GM23338 (cell line): ENCODE measurements around the gene NRGN. TPM values are rescaled to one million over a fixed set of nuclear protein-coding genes. Genes with fewer than 3 reads are reported as not detected.

ENCODE experiments used
- ATAC-seq: fragments of 200-7000 bp; cut with Tn5 transposase; 3 replicates; pipeline ENCODE4 v1.9.1; 2020
- DNase-seq: peaks from one replicate; pipeline ENCODE4 v3.0.0-alpha.2; 2015; ENCODE audit warnings: low spot score
- H2AFZ ChIP-seq: fragments of 200-600 bp; sonication (generic); 2 replicates; pipeline ENCODE4 v1.8.0; 2016; ENCODE audit warnings: antibody characterized with exemption, mild to moderate bottlenecking, moderate library complexity
- H3F3A ChIP-seq: fragments of 200-600 bp; sonication (generic); replicated peaks from 2 replicates; pipeline ENCODE4 v1.8.0; 2017; ENCODE audit warnings: antibody characterized with exemption, mixed run types, low read depth
- H3K27ac ChIP-seq: fragments of 200-600 bp; sonication (generic); 2 replicates; pipeline ENCODE4 v1.6.1; 2016; ENCODE audit warnings: low read depth
- H3K27me3 ChIP-seq: fragments of 200-600 bp; sonication (generic); 2 replicates; pipeline ENCODE4 v1.8.0; 2016; ENCODE audit warnings: mild to moderate bottlenecking, mixed run types, moderate library complexity; ENCODE audit not compliant: insufficient read depth
- H3K36me3 ChIP-seq: fragments of 200-600 bp; sonication (generic); 2 replicates; pipeline ENCODE4 v1.8.0; 2016; ENCODE audit warnings: mild to moderate bottlenecking; ENCODE audit not compliant: insufficient read depth
- H3K4me1 ChIP-seq: fragments of 200-600 bp; sonication (generic); 2 replicates; pipeline ENCODE4 v1.8.0; 2016; ENCODE audit warnings: mild to moderate bottlenecking, moderate library complexity; ENCODE audit not compliant: insufficient read depth
- H3K4me2 ChIP-seq: fragments of 200-600 bp; sonication (generic); 2 replicates; pipeline ENCODE4 v1.7.1; 2017; ENCODE audit warnings: mixed run types
- H3K4me3 ChIP-seq: fragments of 200-600 bp; sonication (generic); 2 replicates; pipeline ENCODE4 v1.6.1; 2016; ENCODE audit warnings: mixed run types
- H3K79me2 ChIP-seq: fragments of 200-600 bp; sonication (generic); replicated peaks from 2 replicates; pipeline ENCODE4 v1.8.0; 2017; ENCODE audit warnings: mild to moderate bottlenecking; ENCODE audit not compliant: insufficient read depth
- H3K9me2 ChIP-seq: fragments of 200-600 bp; sonication (generic); 2 replicates; pipeline ENCODE4 v1.8.0; 2017; ENCODE audit not compliant: insufficient read depth
- H4K20me1 ChIP-seq: fragments of 200-600 bp; sonication (generic); replicated peaks from 2 replicates; pipeline ENCODE4 v1.8.0; 2017; ENCODE audit warnings: mild to moderate bottlenecking; ENCODE audit not compliant: insufficient read depth
- H3K27ac Mint-ChIP-seq: 2 replicates; pipeline ENCODE4 v1.8.0; 2020; ENCODE audit warnings: inconsistent platforms, mild to moderate bottlenecking, moderate library complexity, mixed read lengths
- H3K27me3 Mint-ChIP-seq: 3 replicates; pipeline ENCODE4 v1.8.0; 2022; ENCODE audit warnings: low read depth, mild to moderate bottlenecking, moderate library complexity, mixed read lengths, inconsistent platforms; ENCODE audit not compliant: insufficient read depth, poor library complexity
- H3K36me3 Mint-ChIP-seq: 3 replicates; pipeline ENCODE4 v1.8.0; 2021; ENCODE audit warnings: low read depth, mild to moderate bottlenecking, inconsistent platforms, moderate library complexity, mixed read lengths
- H3K4me1 Mint-ChIP-seq: 3 replicates; pipeline ENCODE4 v1.8.0; 2020; ENCODE audit warnings: mild to moderate bottlenecking, inconsistent platforms, mixed read lengths
- H3K4me3 Mint-ChIP-seq: 3 replicates; pipeline ENCODE4 v1.8.0; 2021; ENCODE audit warnings: moderate library complexity, mild to moderate bottlenecking, inconsistent platforms, mixed read lengths
- H3K9me3 Mint-ChIP-seq: 3 replicates; pipeline ENCODE4 v1.8.0; 2020; ENCODE audit warnings: moderate library complexity, mild to moderate bottlenecking, inconsistent platforms, mixed read lengths
- CREB1 ChIP-seq: fragments of 250-450 bp; sonication (Bioruptor Pico); IDR thresholded peaks from 2 replicates; pipeline ENCODE4 v1.5.0; 2020; ENCODE audit warnings: low read depth, mild to moderate bottlenecking, moderate library complexity
- EZH2 ChIP-seq: fragments of 200-600 bp; sonication (generic); IDR thresholded peaks from one replicate; pipeline ENCODE4 v1.8.0; 2017; ENCODE audit warnings: antibody characterized with exemption, mild to moderate bottlenecking, low read depth; ENCODE audit not compliant: unreplicated experiment
- NANOG ChIP-seq: IDR thresholded peaks from 2 replicates; pipeline ENCODE4 v1.6.1; 2016; ENCODE audit warnings: antibody characterized with exemption, borderline replicate concordance
- POLR2AphosphoS5 ChIP-seq: IDR thresholded peaks from 2 replicates; pipeline ENCODE4 v1.6.1; 2016; ENCODE audit warnings: antibody characterized with exemption, low read depth
- REST ChIP-seq: IDR thresholded peaks from one replicate; pipeline ENCODE4 v1.6.1; 2018; ENCODE audit warnings: antibody characterized with exemption; ENCODE audit not compliant: unreplicated experiment
- ZNF114 ChIP-seq: fragments of 250-450 bp; sonication (Bioruptor Pico); IDR thresholded peaks from 2 replicates; pipeline ENCODE4 v1.5.0; 2020; ENCODE audit warnings: mild to moderate bottlenecking, moderate library complexity
- ZNF331 ChIP-seq: fragments of 250-450 bp; sonication (Bioruptor Pico); IDR thresholded peaks from 2 replicates; pipeline ENCODE4 v1.5.0; 2020; ENCODE audit warnings: low read depth, mild to moderate bottlenecking, moderate library complexity
- polyA plus RNA-seq: library from polyadenylated mRNA; unstranded; fragments of >200 nt; fragmentation: Nextera tagmentation; extraction: Ambion mirVana; gene quantifications from 2 replicates; pipeline ENCODE4 v1.2.1, GENCODE V29; 2016
- total RNA-seq: library from RNA; depleted of rRNA; stranded (reverse); fragments of >200 nt; shearing (Covaris generic); gene quantifications from 2 replicates; pipeline ENCODE4 v1.2.3, GENCODE V29; 2014
- TF ChIP-seq, protein P1 (sequence below): IDR thresholded peaks from 2 replicates; pipeline ENCODE4 v1.6.1; 2016; ENCODE audit warnings: antibody characterized with exemption
- TF ChIP-seq, protein P2 (sequence below), 2 experiments: fragments of 200-600 bp in 1 of 2; sonication (generic) in 1 of 2; conservative IDR thresholded peaks; 2 replicates each; pipeline versions ENCODE4 v1.5.1 to v1.6.1; 2016 to 2017; ENCODE audit warnings: antibody characterized with exemption in 2 of 2, low read depth in 2 of 2, mild to moderate bottlenecking in 2 of 2, moderate library complexity in 1 of 2

Gene NRGN
- total and polyA plus RNA-seq, 2 experiments from 2014 or later = 0.24 to 0.61 TPM

GRCh38 chr11:124791626-124792341, 52.0 kb downstream of the NRGN start:
- H3K4me1 Mint-ChIP-seq = peaks cover 53% of the 10 kb centered on the region
- no peaks in the 10 kb centered on the region for H3K9me3 Mint-ChIP-seq
- TF ChIP-seq ZNF331 (no peak), ZNF114 (CRISPR knock-in tag) (no peak), REST (no peak), EZH2 (no peak), NANOG (no peak), CREB1 (no peak), POLR2AphosphoS5 (no peak)
- TF ChIP-seq, protein P1, sequence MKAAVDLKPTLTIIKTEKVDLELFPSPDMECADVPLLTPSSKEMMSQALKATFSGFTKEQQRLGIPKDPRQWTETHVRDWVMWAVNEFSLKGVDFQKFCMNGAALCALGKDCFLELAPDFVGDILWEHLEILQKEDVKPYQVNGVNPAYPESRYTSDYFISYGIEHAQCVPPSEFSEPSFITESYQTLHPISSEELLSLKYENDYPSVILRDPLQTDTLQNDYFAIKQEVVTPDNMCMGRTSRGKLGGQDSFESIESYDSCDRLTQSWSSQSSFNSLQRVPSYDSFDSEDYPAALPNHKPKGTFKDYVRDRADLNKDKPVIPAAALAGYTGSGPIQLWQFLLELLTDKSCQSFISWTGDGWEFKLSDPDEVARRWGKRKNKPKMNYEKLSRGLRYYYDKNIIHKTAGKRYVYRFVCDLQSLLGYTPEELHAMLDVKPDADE = no peak
- TF ChIP-seq, protein P2, sequence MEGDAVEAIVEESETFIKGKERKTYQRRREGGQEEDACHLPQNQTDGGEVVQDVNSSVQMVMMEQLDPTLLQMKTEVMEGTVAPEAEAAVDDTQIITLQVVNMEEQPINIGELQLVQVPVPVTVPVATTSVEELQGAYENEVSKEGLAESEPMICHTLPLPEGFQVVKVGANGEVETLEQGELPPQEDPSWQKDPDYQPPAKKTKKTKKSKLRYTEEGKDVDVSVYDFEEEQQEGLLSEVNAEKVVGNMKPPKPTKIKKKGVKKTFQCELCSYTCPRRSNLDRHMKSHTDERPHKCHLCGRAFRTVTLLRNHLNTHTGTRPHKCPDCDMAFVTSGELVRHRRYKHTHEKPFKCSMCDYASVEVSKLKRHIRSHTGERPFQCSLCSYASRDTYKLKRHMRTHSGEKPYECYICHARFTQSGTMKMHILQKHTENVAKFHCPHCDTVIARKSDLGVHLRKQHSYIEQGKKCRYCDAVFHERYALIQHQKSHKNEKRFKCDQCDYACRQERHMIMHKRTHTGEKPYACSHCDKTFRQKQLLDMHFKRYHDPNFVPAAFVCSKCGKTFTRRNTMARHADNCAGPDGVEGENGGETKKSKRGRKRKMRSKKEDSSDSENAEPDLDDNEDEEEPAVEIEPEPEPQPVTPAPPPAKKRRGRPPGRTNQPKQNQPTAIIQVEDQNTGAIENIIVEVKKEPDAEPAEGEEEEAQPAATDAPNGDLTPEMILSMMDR (conservative IDR thresholded peaks at IDR 0.05; ENCODE audit: low read depth in 2 of 2) = no peak
- no peaks in the 10 kb centered on the region for H3F3A ChIP-seq
- H3K27ac ChIP-seq = no peak overlapping the region
- H2AFZ ChIP-seq = no peak overlapping the region
- H3K79me2 ChIP-seq = peaks cover 99% of the 10 kb centered on the region
- peaks cover 28% of the 10 kb centered on the region; the same call in 1 of the 2 replicates for H4K20me1 ChIP-seq
- peaks cover 72% of the 10 kb centered on the region for H3K4me1 ChIP-seq
- H3K4me3 Mint-ChIP-seq = peak overlapping the region; percentile 57; the same call in 1 of the 3 replicates
- H3K36me3 Mint-ChIP-seq = no peaks in the 10 kb centered on the region
- peak overlapping the region; percentile 44 for H3K4me3 ChIP-seq
- no peaks in the 10 kb centered on the region for H3K9me2 ChIP-seq
- H3K27me3 Mint-ChIP-seq = peaks cover 1% of the 10 kb centered on the region
- DNase-seq (no peak), ATAC-seq (no peak)
- H3K4me2 ChIP-seq = peak overlapping the region; percentile 70
- H3K27me3 ChIP-seq = no peaks in the 10 kb centered on the region
- no peaks in the 10 kb centered on the region for H3K36me3 ChIP-seq
- H3K27ac Mint-ChIP-seq = no peak overlapping the region
